GM12865 (cell line): Measurements from ENCODE around the gene SELENON.

ENCODE experiments used
- DNase-seq: peaks from one replicate; pipeline ENCODE4 v3.0.0; 2010; ENCODE audit warnings: low read depth
- H3K4me3 ChIP-seq: 2 replicates; pipeline ENCODE4 v1.5.1; 2011; ENCODE audit warnings: mild to moderate bottlenecking, low read depth, low read length, control low read depth
- CTCF ChIP-seq: IDR thresholded peaks from 2 replicates; pipeline ENCODE4 v1.5.1; 2011; ENCODE audit warnings: low read length, control low read depth, low read depth, inconsistent platforms; ENCODE audit not compliant: insufficient read depth; ENCODE audit errors: missing control alignments

SELENON gene

GRCh38 chr1:25774921-25775771 is 24.8 kb upstream of the SELENON start:
- H3K4me3 ChIP-seq = no peak overlapping the region
- no peak for TF ChIP-seq CTCF
- DNase-seq = peak; percentile 27

- DNase-seq = no peak
- no peak overlapping the region for H3K4me3 ChIP-seq
- no peak for TF ChIP-seq CTCF
These were observed 20.6 kb upstream of the SELENON start for GRCh38 chr1:25779388-25779787.

- H3K4me3 ChIP-seq = no peak overlapping the region
- TF ChIP-seq CTCF = no peak
- no peak for DNase-seq
These were observed 20.1 kb upstream of the SELENON start for GRCh38 chr1:25779894-25780293.

GRCh38 chr1:25780318-25781129 is 19.5 kb upstream of the SELENON start:
- DNase-seq = no peak
- no peak for TF ChIP-seq CTCF
- no peak overlapping the region for H3K4me3 ChIP-seq

- no peak for DNase-seq
- TF ChIP-seq CTCF = no peak
- H3K4me3 ChIP-seq = no peak overlapping the region
These were observed 18.9 kb upstream of the SELENON start for GRCh38 chr1:25781130-25781433.

GRCh38 chr1:25782608-25783201 is 17.3 kb upstream of the SELENON start:
- no peak overlapping the region for H3K4me3 ChIP-seq
- no peak for DNase-seq
- no peak for TF ChIP-seq CTCF
